Dendritic cell treated with granulocyte-macrophage colony-stimulating factor and Interleukin-4, amounts not matched to agents 40 ng/mL and 50 ng/mL, for 4 days (primary cell): ENCODE measurements around the gene COG7.
"Not testable (repeated sequence)": the region's sequence is repeated elsewhere in the genome, so short reads cannot be mapped to it uniquely, and the experiment has no call there.

ENCODE experiments used
- H3K27ac Mint-ChIP-seq: one replicate; pipeline ENCODE4 v1.8.0; 2022; ENCODE audit warnings: mild to moderate bottlenecking, mixed read lengths
- H3K27me3 Mint-ChIP-seq: one replicate; pipeline ENCODE4 v1.8.0; 2022; ENCODE audit warnings: mild to moderate bottlenecking, mixed read lengths
- H3K36me3 Mint-ChIP-seq: one replicate; pipeline ENCODE4 v1.8.0; 2022; ENCODE audit warnings: low read depth, mixed read lengths
- H3K4me1 Mint-ChIP-seq: one replicate; pipeline ENCODE4 v1.8.0; 2022; ENCODE audit warnings: low read depth, mixed read lengths
- H3K4me3 Mint-ChIP-seq: one replicate; pipeline ENCODE4 v1.8.0; 2022; ENCODE audit warnings: mild to moderate bottlenecking, moderate library complexity, mixed read lengths
- H3K9me3 Mint-ChIP-seq: one replicate; pipeline ENCODE4 v1.8.0; 2022; ENCODE audit warnings: mixed read lengths
- intact Hi-C: fragments of 100-400 bp; cut with micrococcal nuclease; formaldehyde crosslinking; loops from one replicate; pipeline ENCODE4 v1.15.0; 2022

Gene COG7

GRCh38 chr16:23416816-23417215, 36.2 kb downstream of the COG7 start:
- H3K4me3 Mint-ChIP-seq, result no peak overlapping the region
- H3K9me3 Mint-ChIP-seq, result no peaks in the 10 kb centered on the region
- no peaks in the 10 kb centered on the region for H3K27me3 Mint-ChIP-seq
- H3K4me1 Mint-ChIP-seq, result peaks cover 9% of the 10 kb centered on the region
- peaks cover 79% of the 10 kb centered on the region for H3K36me3 Mint-ChIP-seq
- intact Hi-C loops, result no loop called here
- H3K27ac Mint-ChIP-seq, result no peak overlapping the region

GRCh38 chr16:23414731-23415130, 38.3 kb downstream of the COG7 start:
- H3K4me3 Mint-ChIP-seq, result no peak overlapping the region
- no peak overlapping the region for H3K27ac Mint-ChIP-seq
- H3K9me3 Mint-ChIP-seq, result no peaks in the 10 kb centered on the region
- H3K36me3 Mint-ChIP-seq, result peaks cover 92% of the 10 kb centered on the region
- intact Hi-C loops, result no loop called here
- H3K27me3 Mint-ChIP-seq, result no peaks in the 10 kb centered on the region
- H3K4me1 Mint-ChIP-seq, result no peaks in the 10 kb centered on the region

- no peaks in the 10 kb centered on the region for H3K4me1 Mint-ChIP-seq
- H3K9me3 Mint-ChIP-seq, result no peaks in the 10 kb centered on the region
- intact Hi-C loops, result no loop called here
- H3K27me3 Mint-ChIP-seq, result no peaks in the 10 kb centered on the region
- H3K27ac Mint-ChIP-seq, result no peak overlapping the region
- H3K36me3 Mint-ChIP-seq, result peaks cover 97% of the 10 kb centered on the region
- H3K4me3 Mint-ChIP-seq, result no peak overlapping the region
Observed at GRCh38 chr16:23410176-23410575, 42.8 kb downstream of the COG7 start.

DNA sequence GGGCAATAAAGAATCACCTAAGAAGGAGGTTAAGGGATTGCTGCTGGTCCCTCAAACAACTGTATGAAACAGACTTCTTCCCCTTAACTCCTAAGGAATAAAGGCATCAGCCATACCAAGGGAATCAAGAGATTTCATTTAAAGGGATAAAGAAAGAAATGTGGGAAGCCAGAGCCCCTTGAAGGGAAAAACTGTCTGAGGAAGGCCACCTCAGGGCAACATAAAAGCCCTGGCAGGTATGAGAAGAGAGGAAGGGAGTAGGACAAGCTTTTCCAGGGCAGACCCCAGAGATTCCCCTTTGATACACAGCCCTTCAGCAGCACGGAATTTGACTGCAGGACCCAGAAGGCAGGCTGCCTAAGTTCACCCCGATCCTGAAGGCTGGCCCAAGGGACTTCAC, 43.5 kb downstream of the COG7 start:
- Mint-ChIP-seq H3K4me1 (no peaks in the 10 kb centered on the region), H3K9me3 (no peaks in the 10 kb centered on the region), H3K27ac (no peak overlapping the region), H3K4me3 (no peak overlapping the region), H3K36me3 (peaks cover 97% of the 10 kb centered on the region), H3K27me3 (no peaks in the 10 kb centered on the region)
- intact Hi-C loops, result no loop called here

- Mint-ChIP-seq H3K27me3 (no peaks in the 10 kb centered on the region), H3K9me3 (no peaks in the 10 kb centered on the region), H3K27ac (no peak overlapping the region), H3K4me3 (no peak overlapping the region), H3K36me3 (peaks cover 97% of the 10 kb centered on the region), H3K4me1 (no peaks in the 10 kb centered on the region)
- intact Hi-C loops, result no loop called here
Observed at GRCh38 chr16:23408823-23409298, 44.1 kb downstream of the COG7 start.

- Mint-ChIP-seq H3K27me3 (no peaks in the 10 kb centered on the region), H3K27ac (no peak overlapping the region), H3K4me3 (no peak overlapping the region), H3K36me3 (peaks cover 97% of the 10 kb centered on the region), H3K4me1 (no peaks in the 10 kb centered on the region), H3K9me3 (no peaks in the 10 kb centered on the region)
- intact Hi-C loops, result no loop called here
Observed at GRCh38 chr16:23408242-23408822, 44.7 kb downstream of the COG7 start.

GRCh38 chr16:23407436-23408127, 45.4 kb downstream of the COG7 start:
- H3K27me3 Mint-ChIP-seq, result no peaks in the 10 kb centered on the region
- intact Hi-C loops, result no loop called here
- H3K4me1 Mint-ChIP-seq, result no peaks in the 10 kb centered on the region
- no peak overlapping the region for H3K27ac Mint-ChIP-seq
- H3K36me3 Mint-ChIP-seq, result peaks cover 97% of the 10 kb centered on the region
- H3K9me3 Mint-ChIP-seq, result no peaks in the 10 kb centered on the region
- H3K4me3 Mint-ChIP-seq, result no peak overlapping the region

DNA sequence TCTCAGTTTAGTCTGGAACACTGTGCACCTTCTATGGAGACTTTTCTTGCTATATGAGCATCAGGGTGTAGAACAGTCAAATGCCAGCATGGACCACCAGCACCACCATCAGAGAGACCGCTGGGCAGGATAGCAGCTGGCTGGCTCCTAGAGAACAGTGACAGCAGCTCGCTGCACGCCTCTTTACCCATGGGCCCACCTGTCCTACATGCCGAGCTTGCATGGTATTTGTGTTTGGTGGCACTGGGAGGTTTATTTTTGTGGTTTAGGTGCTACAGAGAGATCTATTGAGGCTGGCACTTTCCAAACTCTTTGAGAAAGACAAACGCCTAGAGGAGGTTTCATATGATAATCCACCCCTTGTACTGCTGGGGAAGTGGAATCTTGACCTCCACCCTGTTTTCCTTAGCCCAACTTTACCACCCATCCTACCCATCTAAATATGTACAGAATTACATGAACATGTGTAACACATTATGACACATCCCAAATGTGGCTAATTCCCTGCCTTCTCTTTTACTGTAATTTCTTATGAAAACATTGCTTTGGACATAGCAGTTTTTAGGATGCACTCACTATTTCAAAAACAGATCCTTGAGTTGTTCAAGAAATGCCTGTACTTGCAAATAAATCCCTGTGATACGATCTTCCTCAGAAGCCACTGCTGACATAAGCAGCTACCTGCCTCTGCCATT, 46.3 kb downstream of the COG7 start:
- Mint-ChIP-seq H3K36me3 (peaks cover 94% of the 10 kb centered on the region), H3K4me1 (no peaks in the 10 kb centered on the region), H3K9me3 (no peaks in the 10 kb centered on the region), H3K4me3 (no peak overlapping the region), H3K27me3 (no peaks in the 10 kb centered on the region), H3K27ac (no peak overlapping the region)
- intact Hi-C loops, result no loop called here

GRCh38 chr16:23406024-23406423, 47.0 kb downstream of the COG7 start:
- H3K4me1 Mint-ChIP-seq, result no peaks in the 10 kb centered on the region
- no peak overlapping the region for H3K27ac Mint-ChIP-seq
- peaks cover 94% of the 10 kb centered on the region for H3K36me3 Mint-ChIP-seq
- intact Hi-C loops, result no loop called here
- no peaks in the 10 kb centered on the region for H3K9me3 Mint-ChIP-seq
- H3K27me3 Mint-ChIP-seq, result no peaks in the 10 kb centered on the region
- no peak overlapping the region for H3K4me3 Mint-ChIP-seq

DNA sequence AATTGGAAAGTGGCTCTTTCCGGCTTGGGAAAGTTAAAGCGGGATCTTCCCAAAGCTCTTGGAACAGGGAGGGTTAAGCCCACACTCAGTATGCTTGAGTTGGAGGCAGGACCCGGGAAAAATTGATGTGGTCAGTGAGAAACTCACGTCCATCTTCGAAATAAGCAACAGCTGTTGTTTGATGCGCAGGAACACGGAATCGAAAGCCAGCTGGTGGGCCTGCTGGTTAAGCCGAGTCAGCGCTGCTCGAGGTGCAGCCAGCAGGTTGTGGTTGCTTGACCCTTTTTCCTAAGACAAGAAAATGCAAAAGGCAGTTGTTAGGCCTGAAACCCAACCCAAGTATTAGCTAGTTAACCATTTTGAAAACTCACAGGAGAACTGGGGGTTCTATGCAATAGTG, 49.4 kb downstream of the COG7 start:
- no peak overlapping the region for H3K4me3 Mint-ChIP-seq
- H3K27me3 Mint-ChIP-seq, result no peaks in the 10 kb centered on the region
- H3K36me3 Mint-ChIP-seq, result peaks cover 97% of the 10 kb centered on the region
- H3K27ac Mint-ChIP-seq, result no peak overlapping the region
- H3K9me3 Mint-ChIP-seq, result no peaks in the 10 kb centered on the region
- intact Hi-C loops, result no loop called here
- no peaks in the 10 kb centered on the region for H3K4me1 Mint-ChIP-seq

GRCh38 chr16:23402100-23402499, 50.9 kb downstream of the COG7 start:
- Mint-ChIP-seq H3K27me3 (no peaks in the 10 kb centered on the region), H3K9me3 (no peaks in the 10 kb centered on the region), H3K4me3 (no peak overlapping the region), H3K36me3 (peaks cover 97% of the 10 kb centered on the region), H3K4me1 (no peaks in the 10 kb centered on the region), H3K27ac (no peak overlapping the region)
- intact Hi-C loops, result no loop called here

DNA sequence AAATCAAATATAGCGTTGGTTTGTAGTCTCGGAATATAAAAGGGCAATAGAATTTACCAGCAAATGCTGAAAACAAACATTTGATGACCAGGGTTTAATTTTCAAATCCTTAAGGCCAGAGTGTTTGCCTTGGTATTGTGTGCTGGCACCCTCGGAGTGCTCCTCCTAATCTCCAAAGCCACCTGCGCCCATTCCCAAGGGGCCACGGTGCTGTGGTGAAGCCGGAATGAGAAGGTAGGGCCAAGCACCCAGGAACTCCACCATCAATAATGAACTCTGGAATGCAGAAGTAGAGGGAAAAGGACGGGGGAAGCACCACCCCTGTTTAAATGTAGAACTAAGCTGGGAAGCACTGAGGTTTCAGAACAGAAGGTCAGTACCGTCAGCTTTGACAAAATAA, 51.9 kb downstream of the COG7 start:
- H3K27me3 Mint-ChIP-seq, result no peaks in the 10 kb centered on the region
- intact Hi-C loops, result no loop called here
- H3K9me3 Mint-ChIP-seq, result no peaks in the 10 kb centered on the region
- H3K4me1 Mint-ChIP-seq, result no peaks in the 10 kb centered on the region
- H3K4me3 Mint-ChIP-seq, result no peak overlapping the region
- no peak overlapping the region for H3K27ac Mint-ChIP-seq
- peaks cover 97% of the 10 kb centered on the region for H3K36me3 Mint-ChIP-seq

GRCh38 chr16:23400447-23400846, 52.5 kb downstream of the COG7 start:
- H3K36me3 Mint-ChIP-seq, result peaks cover 97% of the 10 kb centered on the region
- H3K4me1 Mint-ChIP-seq, H3K9me3 Mint-ChIP-seq, H3K4me3 Mint-ChIP-seq, H3K27me3 Mint-ChIP-seq, H3K27ac Mint-ChIP-seq, intact Hi-C loops: not testable (repeated sequence)

GRCh38 chr16:23398987-23399805, 53.8 kb downstream of the COG7 start:
- no peak overlapping the region for H3K27ac Mint-ChIP-seq
- intact Hi-C loops, result no loop called here
- no peaks in the 10 kb centered on the region for H3K9me3 Mint-ChIP-seq
- H3K36me3 Mint-ChIP-seq, result peaks cover 97% of the 10 kb centered on the region
- no peak overlapping the region for H3K4me3 Mint-ChIP-seq
- no peaks in the 10 kb centered on the region for H3K27me3 Mint-ChIP-seq
- H3K4me1 Mint-ChIP-seq, result no peaks in the 10 kb centered on the region
